K562 (cell line): ENCODE measurements around the gene SRC. TPM values are rescaled to one million over a fixed set of nuclear protein-coding genes. Genes with fewer than 3 reads are reported as not detected.

Experiments
- ATAC-seq: fragments of 200-7000 bp; cut with Tn5 transposase; 3 replicates; pipeline ENCODE4 v1.9.1; 2020; ENCODE audit warnings: moderate library complexity
- BruUV-seq: library from RNA; stranded (reverse); fragments of 400-500 nt; replicated peaks from 2 replicates; lab custom pipeline; 2021; lab: Mats Ljungman, UMichigan
- CTCF ChIA-PET: fragments of 300-600 bp; formaldehyde crosslinking; extraction: SDS; loops from one replicate; lab custom pipeline; 2021; ENCODE audit warnings: low intra/inter-chr PET ratio; lab: Yijun Ruan, JAX
- POLR2A ChIA-PET: fragments of 300-600, 350-650 bp; sonication (Branson Sonifier 250); formaldehyde crosslinking; extraction: SDS; loops from one replicate; lab custom pipeline; 2021; ENCODE audit warnings: antibody characterized with exemption, inconsistent platforms; lab: Yijun Ruan, JAX
- DNase-seq, 4 experiments: peaks; one replicate each; pipeline versions ENCODE4 v3.0.0 to v3.0.0-alpha.2; 2011 to 2018; ENCODE audit warnings: low spot score in 3 of 4, mixed read lengths in 3 of 4; ENCODE audit errors: extremely low read depth in 1 of 4
- FAIRE-seq: peaks from 2 replicates; lab custom pipeline; 2011; peaks lifted over from hg19 to GRCh38; lab: Jason Lieb, UNC
- H2AFZ ChIP-seq: 2 replicates; pipeline ENCODE4 v1.6.0; 2011; ENCODE audit warnings: low read depth, low read length, control low read depth, inconsistent platforms
- H3K27ac ChIP-seq: fragments of 200-600 bp; 3 replicates; pipeline ENCODE4 v1.8.0; 2011; ENCODE audit warnings: low read depth, mild to moderate bottlenecking, control low read depth, inconsistent platforms, low read length, moderate library complexity, mixed read lengths; ENCODE audit errors: extremely low read depth
- H3K27me3 ChIP-seq, 2 experiments: fragments of 300-600 bp in 1 of 2; 2 replicates in 1 of 2; 3 replicates in 1 of 2; pipeline versions ENCODE4 v1.6.0 to v1.8.0; 2011; ENCODE audit warnings: inconsistent platforms in 2 of 2, low read length in 2 of 2, mild to moderate bottlenecking in 1 of 2, mixed read lengths in 1 of 2, moderate library complexity in 1 of 2; ENCODE audit not compliant: control insufficient read depth in 2 of 2, insufficient read depth in 2 of 2
- H3K36me3 ChIP-seq: fragments of 300-600 bp; 3 replicates; pipeline ENCODE4 v1.8.0; 2011; ENCODE audit warnings: mild to moderate bottlenecking, low read length, inconsistent platforms; ENCODE audit not compliant: control insufficient read depth, insufficient read depth
- H3K4me1 ChIP-seq, 2 experiments: fragments of 200-600 bp in 1 of 2; replicated peaks in 1 of 2; 2 replicates in 1 of 2; 3 replicates in 1 of 2; pipeline versions ENCODE4 v1.5.1 to v1.8.0; 2011; ENCODE audit warnings: inconsistent platforms in 2 of 2, low read length in 2 of 2, mild to moderate bottlenecking in 1 of 2, mixed read lengths in 1 of 2, moderate library complexity in 1 of 2; ENCODE audit not compliant: control insufficient read depth in 2 of 2, insufficient read depth in 2 of 2
- H3K4me2 ChIP-seq: 2 replicates; pipeline ENCODE4 v1.6.1; 2011; ENCODE audit warnings: low read length, control low read depth, inconsistent platforms, mixed read lengths; ENCODE audit not compliant: insufficient read depth
- H3K4me3 ChIP-seq: fragments of 200-600 bp; sonication (generic), shearing (Covaris generic); 2 replicates; pipeline ENCODE4 v1.5.1; 2016; ENCODE audit warnings: control low read depth, inconsistent platforms
- H3K79me2 ChIP-seq: fragments of 200-600 bp; 3 replicates; pipeline ENCODE4 v1.8.0; 2011; ENCODE audit warnings: low read length, inconsistent platforms; ENCODE audit not compliant: control insufficient read depth, insufficient read depth
- H3K9ac ChIP-seq, 2 experiments: 2 replicates each; pipeline versions ENCODE4 v1.6.0 to v1.6.1; 2011; ENCODE audit warnings: low read depth in 2 of 2, low read length in 2 of 2, control low read depth in 1 of 2, inconsistent platforms in 1 of 2, mild to moderate bottlenecking in 1 of 2, mixed read lengths in 1 of 2; ENCODE audit not compliant: insufficient read depth in 1 of 2
- H3K9me1 ChIP-seq: one replicate; pipeline ENCODE4 v1.6.0; 2011; ENCODE audit warnings: inconsistent platforms, mild to moderate bottlenecking, low read length, moderate library complexity; ENCODE audit not compliant: control insufficient read depth, insufficient read depth
- H3K9me3 ChIP-seq: replicated peaks from 2 replicates; pipeline ENCODE4 v1.5.1; 2011; ENCODE audit warnings: low read depth, low read length, inconsistent platforms; ENCODE audit not compliant: control insufficient read depth, insufficient read depth
- H4K20me1 ChIP-seq: replicated peaks from 2 replicates; pipeline ENCODE4 v1.6.1; 2011; ENCODE audit warnings: low read length, inconsistent platforms, mixed read lengths; ENCODE audit not compliant: control insufficient read depth, insufficient read depth
- MBD2 ChIP-seq: sonication (generic); IDR thresholded peaks from 2 replicates; pipeline ENCODE4 v1.6.1; 2016; ENCODE audit warnings: low read depth, borderline replicate concordance
- PPARD ChIP-seq: fragments of 250-450 bp; sonication (Bioruptor Pico); IDR thresholded peaks from 2 replicates; pipeline ENCODE4 v1.8.0; 2022; ENCODE audit warnings: inconsistent platforms, mild to moderate bottlenecking, moderate library complexity
- RBFOX2 ChIP-seq: fragments of 200-400 bp; formaldehyde crosslinking; IDR thresholded peaks from 2 replicates; pipeline ENCODE4 v1.6.1; 2017; ENCODE audit warnings: low read depth, mild to moderate bottlenecking, low read length, moderate library complexity
- RBM14 ChIP-seq: fragments of 200-400 bp; formaldehyde crosslinking; IDR thresholded peaks from 2 replicates; pipeline ENCODE4 v1.6.1; 2018; ENCODE audit warnings: low read depth, mild to moderate bottlenecking, low read length, moderate library complexity, borderline replicate concordance; ENCODE audit not compliant: insufficient read depth
- SAFB ChIP-seq: fragments of 200-400 bp; formaldehyde crosslinking; IDR thresholded peaks from 2 replicates; pipeline ENCODE4 v1.6.1; 2017; ENCODE audit warnings: low read depth, low read length, borderline replicate concordance
- TAF9B ChIP-seq: fragments of 450-650 bp; IDR thresholded peaks from 2 replicates; pipeline ENCODE4 v1.6.1; 2018; ENCODE audit warnings: mild to moderate bottlenecking; ENCODE audit not compliant: partially characterized antibody
- TARDBP ChIP-seq: fragments of 450-650 bp; IDR thresholded peaks from 2 replicates; pipeline ENCODE4 v1.6.1; 2016
- TRIM24 ChIP-seq, 2 experiments: fragments of 450-650 bp; IDR thresholded peaks; 2 replicates each; pipeline ENCODE4 v1.6.1; 2016
- ZNF282 ChIP-seq: sonication (generic); formaldehyde crosslinking; IDR thresholded peaks from 2 replicates; pipeline ENCODE4 v1.8.1; 2023; ENCODE audit warnings: missing genetic modification reagents
- ZNF316 ChIP-seq: fragments of 450-650 bp; IDR thresholded peaks from 2 replicates; pipeline ENCODE4 v1.6.1; 2016
- WGBS: fragments of 100-300 bp; shearing (Covaris generic); methylation state at CpG from one replicate; pipeline ENCODE4 v1.1.6; 2016; ENCODE audit warnings: low coverage, mixed read lengths; ENCODE audit not compliant: insufficient coverage; ENCODE audit errors: missing lambda C conversion rate; 5-methylcytosine and 5-hydroxymethylcytosine counted together
- in situ Hi-C: fragments of 300-500 bp; cut with MboI; formaldehyde crosslinking; loops from 4 replicates; pipeline ENCODE4 v1.15.0; 2018; ENCODE audit warnings: inconsistent platforms, mixed read lengths
- intact Hi-C: fragments of 100-400 bp; cut with micrococcal nuclease; formaldehyde crosslinking; loops from 2 replicates; pipeline ENCODE4 v1.14.2; 2022
- polyA plus RNA-seq, 8 experiments: library from polyadenylated mRNA; depleted of rRNA in 4 of 8; stranded (reverse) in 5 of 8; unstranded in 3 of 8; fragments of >200 nt; fragmentation: Nextera tagmentation in 2 of 8; fragmentation: Illumina TruSeq in 1 of 8; extraction: Ambion mirVana in 2 of 8; extraction: Trizol in 1 of 8; gene quantifications; 2 replicates each; pipeline versions ENCODE4 v1.2.1 to v1.2.3, GENCODE V29; 2011 to 2014; ENCODE audit warnings: inconsistent platforms in 1 of 8, missing spikeins in 1 of 8
- total RNA-seq, 7 experiments: library from RNA; depleted of rRNA in 6 of 7; stranded (reverse); fragments of >200 nt in 6 of 7; fragmentation: Illumina TruSeq in 2 of 7; extraction: Trizol in 2 of 7; gene quantifications; 2 replicates each; pipeline versions ENCODE4 v1.2.1 to v1.2.3, GENCODE V29; 2011 to 2021; ENCODE audit warnings: low replicate concordance in 1 of 7

Gene SRC
- total and polyA plus RNA-seq, 9 of the 15 experiments (the other 6 are each of a cell fraction or from before 2014, with no cell fraction given) = 0.06 to 8.5 (median 3.1) TPM

- no peak for TF ChIP-seq RBM14
- TF ChIP-seq SAFB = no peak
- TF ChIP-seq RBFOX2 = no peak
- no peak for TF ChIP-seq PPARD (CRISPR knock-in tag)
- no peak for TF ChIP-seq TAF9B
- TF ChIP-seq ZNF282 (CRISPR knock-in tag) = no peak
- TF ChIP-seq MBD2 = no peak
- TF ChIP-seq, all 486 proteins: peak for 0
Measured at GRCh38 chr20:37416100-37416847, 70.3 kb downstream of the SRC start (continued).

DNA sequence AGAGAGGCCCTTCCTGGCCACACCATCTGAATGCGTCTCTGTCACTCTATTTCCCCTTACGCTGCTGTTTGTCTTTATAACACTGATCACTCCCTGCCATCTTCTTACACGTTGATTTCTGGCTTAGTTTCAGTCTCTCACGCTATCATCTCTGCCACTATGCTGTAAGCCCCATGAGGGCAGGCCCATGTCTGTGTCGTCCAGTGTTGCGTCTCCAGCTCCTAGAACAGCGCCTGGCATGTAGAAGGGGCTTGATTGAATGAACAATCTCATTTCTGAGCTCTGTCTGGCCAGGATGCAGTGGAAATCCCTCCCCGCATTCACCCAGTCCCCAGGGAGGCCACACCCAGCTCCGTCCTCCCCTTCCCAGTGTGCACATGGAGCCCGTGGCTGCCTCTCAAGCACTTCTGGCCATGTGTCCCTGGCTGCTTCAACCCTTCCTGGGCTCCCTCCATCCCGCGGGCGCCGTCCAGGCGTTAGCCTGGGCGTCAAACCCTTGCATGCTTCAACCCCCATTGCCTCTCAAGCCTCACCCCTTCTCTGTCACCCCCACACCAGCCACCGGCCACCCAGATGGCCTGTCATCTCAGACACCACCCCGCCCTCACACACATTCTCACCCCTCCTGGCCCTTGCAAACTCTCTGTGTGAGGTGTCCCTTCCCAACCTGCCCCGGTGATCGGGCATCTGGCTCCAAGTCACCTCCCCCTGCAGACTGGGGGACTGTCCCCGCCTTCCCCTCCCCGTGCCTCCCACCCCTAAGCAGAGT, 71.1 kb downstream of the SRC start:
- Histone ChIP-seq H3K9me1 (no peaks in the 10 kb centered on the region), H3K36me3 (no peaks in the 10 kb centered on the region), H2AFZ (no peak overlapping the region), H4K20me1 (peaks cover 20% of the 10 kb centered on the region; the same call in 1 of the 2 replicates), H3K4me2 (no peak overlapping the region), H3K79me2 (no peaks in the 10 kb centered on the region), H3K9ac (no peak overlapping the region), H3K4me3 (no peak overlapping the region), H3K4me1 (peaks cover 2 to 4% of the 10 kb centered on the region in 2 experiments; a peak in 4 of 5 replicates), H3K9me3 (peaks cover 5% of the 10 kb centered on the region; the same call in 1 of the 2 replicates), H3K27ac (no peak overlapping the region), H3K27me3 (peaks cover 74 to 94% of the 10 kb centered on the region in 2 experiments)
- ATAC-seq (no peak), FAIRE-seq (no peak), DNase-seq (no peak)
- in situ Hi-C loops = no loop called here
- 0 out of 4 replicates have a peak, but pooled peaks of 1 of the 2 experiments have one; percentile 35 for TF ChIP-seq TRIM24 (IDR thresholded peaks at IDR 0.05)
- TF ChIP-seq TARDBP = no peak
- peak; percentile 72 for TF ChIP-seq ZNF316
- POLR2A ChIA-PET = interaction anchor here (0.6 kb wide), 1 partner anchor 30 kb away, joined by 3 read pairs; no protein-coding TSS in a partner anchor
- 18% methylated on average over 18 of the region's 22 CpGs for WGBS
- CTCF ChIA-PET = no interaction called here
- BruUV-seq = no TSS peak
- intact Hi-C loops = no loop called here
